Dermis microvascular lymphatic vessel endothelial cell (primary cell): ENCODE results near the gene AOAH. TPM values are rescaled to one million over a fixed set of nuclear protein-coding genes. Genes with fewer than 3 reads are reported as not detected.
"Not testable (repeated sequence)": the region's sequence is repeated elsewhere in the genome, so short reads cannot be mapped to it uniquely, and the experiment has no call there.

Experiments
- DNase-seq, 2 donors: peaks; one replicate each; pipeline versions ENCODE4 v3.0.0 to v3.0.0-alpha.2; 2010; ENCODE audit warnings: low read depth in 2 of 2
- total RNA-seq: library from RNA; depleted of rRNA; stranded (reverse); fragments of >200 nt; gene quantifications from 2 replicates; pipeline ENCODE4 v1.2.1, GENCODE V29; 2014

The AOAH gene
- total RNA-seq, 1 donor from 2014 or later = 0.13 TPM

DNA sequence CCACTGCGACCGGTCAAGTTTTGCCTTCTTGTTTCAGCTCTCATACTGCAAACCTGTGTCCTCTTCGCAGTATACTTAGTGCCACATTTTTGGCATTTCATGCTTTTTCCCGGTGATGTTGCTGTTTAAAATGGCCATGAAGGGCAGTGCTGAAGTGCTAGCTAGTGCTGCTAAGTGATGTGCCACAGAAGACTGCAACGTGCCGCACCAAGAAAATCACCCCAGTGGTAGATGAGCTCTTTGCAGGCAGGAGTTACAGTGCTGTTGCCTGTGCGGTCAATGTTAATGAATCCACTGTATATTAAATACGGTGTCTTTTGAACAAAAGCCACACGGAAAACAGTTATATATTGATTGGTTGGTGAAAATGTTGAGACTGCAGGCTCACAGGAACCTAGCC, 214.3 kb downstream of the AOAH start:
- no peak for DNase-seq

DNA sequence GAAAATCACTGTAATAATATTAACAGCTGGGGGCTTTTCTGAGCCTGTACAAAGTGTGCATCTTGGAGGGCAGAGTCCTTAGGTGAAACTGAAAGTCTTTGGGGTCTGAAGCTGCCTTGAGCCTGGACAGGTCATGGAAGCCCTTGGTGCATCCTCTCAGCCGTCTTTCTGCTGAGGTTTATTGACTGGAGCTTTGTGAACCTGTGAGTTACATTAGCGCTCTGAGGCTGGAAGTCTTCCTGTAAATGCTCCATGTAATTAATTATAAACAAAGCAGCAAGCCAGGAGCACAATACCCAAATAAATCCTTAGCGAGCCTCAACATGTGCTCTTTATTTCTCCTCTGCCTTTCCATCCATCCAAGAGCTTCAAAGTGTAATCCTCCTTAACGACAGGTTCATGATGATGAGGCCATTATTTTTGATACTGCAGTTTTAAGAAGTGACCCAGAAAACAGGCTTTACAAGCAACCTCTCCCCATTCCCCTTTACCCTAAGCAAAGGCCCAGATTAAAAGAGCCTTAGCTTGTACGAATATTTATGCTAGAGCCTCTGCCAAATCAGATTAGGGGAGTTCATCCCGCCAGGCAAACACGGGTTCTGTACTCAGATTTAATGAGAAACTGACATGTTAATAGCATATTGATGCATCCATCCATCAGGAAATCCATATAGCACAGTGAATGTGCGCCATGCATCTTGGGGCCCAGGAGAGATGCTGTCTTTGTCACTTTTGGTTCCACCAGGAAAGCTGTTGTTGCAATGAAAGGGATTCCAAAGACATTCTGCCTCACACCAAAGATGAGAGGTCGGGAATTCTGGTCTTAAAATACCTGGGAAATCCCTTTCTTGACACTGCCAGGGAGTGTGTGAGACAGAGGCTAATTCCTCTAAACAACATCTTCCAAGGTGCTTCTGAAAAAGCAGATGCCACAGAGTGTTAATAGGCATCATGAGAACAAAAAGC, 216.5 kb downstream of the AOAH start:
- no peak for DNase-seq

DNA sequence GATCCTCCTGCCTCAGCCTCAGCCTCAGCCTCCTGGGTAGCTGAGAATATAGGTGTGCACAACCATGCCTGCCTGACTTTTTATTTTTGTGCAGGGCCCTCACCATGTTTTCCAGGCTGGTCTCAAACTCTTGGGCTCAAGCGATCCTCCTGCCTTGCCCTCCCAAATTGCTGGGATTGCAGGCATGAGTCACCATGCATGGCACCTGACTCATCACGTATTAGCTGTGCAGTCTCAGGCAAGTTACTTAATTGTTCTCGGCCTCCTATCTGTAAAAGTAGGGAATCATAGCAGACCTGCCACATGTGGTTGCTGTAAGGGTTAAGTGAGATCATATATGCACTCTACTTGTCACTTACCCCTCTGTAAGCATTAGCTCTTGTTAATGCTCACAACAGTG, 217.5 kb downstream of the AOAH start:
- DNase-seq = no peak

DNA sequence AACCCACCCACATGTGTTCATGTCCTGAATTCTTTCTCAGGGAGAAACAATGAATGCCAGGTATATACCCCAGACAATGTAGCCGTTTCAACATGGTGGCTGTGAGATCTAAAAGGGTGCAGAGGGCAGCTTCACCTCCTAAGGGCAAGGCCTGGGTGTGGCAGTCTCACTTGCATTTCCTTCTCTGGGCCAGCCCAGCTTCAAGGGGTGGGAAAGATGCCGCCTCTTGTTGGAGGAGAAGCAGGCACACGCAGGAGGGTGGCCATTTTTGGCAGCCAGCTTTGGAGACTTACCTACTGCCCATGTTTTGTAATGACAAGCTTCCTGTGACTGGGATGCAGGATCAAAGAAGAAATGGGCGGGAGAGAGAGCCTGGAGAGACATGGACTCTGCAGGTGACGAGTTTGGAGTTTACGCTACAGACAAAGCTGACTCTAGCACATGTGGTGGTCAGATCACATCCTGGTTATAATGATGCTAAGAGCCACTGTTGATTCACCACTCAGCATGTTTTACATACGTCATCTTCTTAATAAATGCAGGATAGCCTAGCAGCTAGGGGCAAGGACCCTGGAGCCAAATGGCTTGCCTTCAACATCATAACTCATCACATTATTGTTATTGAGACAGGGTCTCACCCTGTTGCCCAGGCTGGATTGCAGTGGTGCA, 218.0 kb downstream of the AOAH start:
- no peak for DNase-seq

DNA sequence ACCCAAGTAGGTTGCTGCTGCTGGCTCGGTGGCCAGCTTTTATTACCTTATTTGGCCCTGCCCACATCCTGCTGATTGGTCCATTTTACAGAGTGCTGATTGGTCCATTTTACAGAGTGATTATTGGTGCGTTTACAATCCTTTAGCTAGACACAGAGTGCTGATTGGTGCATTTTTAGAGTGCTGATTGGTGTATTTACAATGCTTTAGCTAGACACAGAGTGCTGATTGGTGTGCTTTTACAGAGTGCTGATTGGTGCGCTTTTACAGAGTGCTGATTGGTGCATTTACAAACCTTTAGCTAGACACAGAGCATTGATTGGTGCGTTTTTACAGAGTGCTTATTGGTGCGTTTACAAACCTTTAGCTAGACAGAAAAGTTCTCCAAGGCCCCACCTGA, 219.7 kb downstream of the AOAH start:
- not testable (repeated sequence) for DNase-seq

DNA sequence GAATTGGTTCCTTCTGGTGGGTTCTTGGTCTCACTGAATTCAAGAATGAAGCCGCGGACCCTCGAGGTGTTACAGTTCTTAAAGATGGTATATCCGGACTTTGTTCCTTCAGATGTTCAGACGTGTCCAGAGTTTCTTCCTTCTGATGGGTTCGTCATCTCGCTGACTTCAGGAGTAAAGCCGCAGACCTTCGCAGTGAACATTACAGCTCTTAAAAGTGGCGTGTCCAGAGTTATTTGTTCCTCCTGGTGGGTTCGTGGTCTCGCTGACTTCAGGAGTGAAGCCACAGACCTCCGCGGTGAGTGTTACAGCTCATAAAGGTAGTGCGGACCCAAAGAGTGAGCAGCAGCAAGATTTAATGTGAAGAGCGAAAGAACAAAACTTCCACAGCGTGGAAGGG, 220.1 kb downstream of the AOAH start:
- not testable (repeated sequence) for DNase-seq

DNA sequence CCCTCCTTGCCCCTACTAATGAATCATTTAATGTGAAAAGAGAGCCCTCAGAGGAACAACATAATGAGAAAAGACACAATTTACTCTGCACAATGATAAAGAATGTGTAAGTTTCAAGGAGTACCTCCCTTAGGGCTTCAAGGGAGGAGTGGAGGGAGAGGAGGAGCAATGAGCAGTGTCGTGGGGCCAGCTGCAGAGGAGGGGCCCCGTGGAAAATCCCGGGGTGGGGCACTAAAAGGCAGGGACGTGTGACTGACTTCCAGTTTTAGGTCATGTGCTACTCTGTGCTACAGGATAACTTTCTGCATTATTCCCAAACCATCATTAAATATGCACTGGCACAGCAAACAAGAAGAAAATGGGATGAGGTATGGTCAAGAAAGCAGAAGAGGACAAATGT, 226.5 kb downstream of the AOAH start:
- DNase-seq = no peak

DNA sequence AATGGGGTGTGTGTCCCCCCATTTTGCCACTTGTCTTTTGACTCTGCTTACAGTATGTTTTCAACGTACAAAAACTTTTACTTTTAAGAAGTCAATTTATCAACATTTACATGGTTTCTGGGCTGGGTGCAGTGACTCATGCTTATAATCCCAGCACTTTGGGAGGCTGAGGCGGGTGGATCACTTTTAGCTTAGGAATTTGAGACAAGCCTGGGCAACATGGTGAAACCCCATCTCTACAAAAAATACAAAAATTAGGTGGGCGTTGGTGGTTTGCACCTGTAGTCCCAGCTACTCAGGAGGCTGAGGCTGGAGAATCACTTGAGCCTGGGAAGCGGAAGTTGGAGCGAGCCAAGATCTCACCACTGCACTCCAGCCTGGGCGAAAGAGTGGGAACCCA, 227.1 kb downstream of the AOAH start:
- not testable (repeated sequence) for DNase-seq

DNA sequence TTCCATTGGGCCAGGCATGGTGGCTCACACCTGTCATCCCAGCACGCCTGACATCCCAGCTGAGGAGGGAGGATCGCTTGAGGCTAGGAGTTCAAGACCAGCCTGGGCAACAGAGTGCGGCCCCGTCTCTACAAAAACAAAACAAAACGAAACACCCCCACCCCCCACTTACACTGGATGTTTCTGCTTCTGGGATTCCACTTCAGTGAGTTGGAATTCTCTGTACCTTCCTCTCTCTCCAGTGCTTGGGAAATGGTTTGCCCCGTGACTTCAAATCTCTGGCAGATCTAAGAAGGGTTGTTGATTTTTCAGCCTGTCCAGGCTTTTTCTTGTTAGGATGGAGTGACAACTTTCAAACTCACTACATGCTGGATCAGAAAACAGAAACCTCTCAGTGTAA, 227.7 kb downstream of the AOAH start:
- DNase-seq = no peak

DNA sequence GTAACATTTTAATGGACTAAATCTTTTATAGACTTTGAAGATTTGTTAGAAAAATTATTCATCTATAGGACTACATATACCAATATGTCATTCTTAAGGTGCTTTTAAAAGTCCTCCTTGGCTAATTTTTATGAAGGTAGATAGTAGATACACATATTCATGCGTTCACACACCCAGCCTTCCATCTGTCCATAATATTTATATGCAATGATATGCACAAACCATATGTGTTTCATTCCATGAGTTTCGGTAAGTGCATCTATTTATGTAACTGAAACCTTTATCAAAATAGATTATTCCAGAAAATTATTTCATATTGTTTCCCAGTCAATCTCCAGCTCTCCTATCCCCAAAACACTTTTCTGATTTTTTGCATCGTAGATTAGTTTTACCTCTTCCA, 233.0 kb downstream of the AOAH start:
- no peak for DNase-seq

DNA sequence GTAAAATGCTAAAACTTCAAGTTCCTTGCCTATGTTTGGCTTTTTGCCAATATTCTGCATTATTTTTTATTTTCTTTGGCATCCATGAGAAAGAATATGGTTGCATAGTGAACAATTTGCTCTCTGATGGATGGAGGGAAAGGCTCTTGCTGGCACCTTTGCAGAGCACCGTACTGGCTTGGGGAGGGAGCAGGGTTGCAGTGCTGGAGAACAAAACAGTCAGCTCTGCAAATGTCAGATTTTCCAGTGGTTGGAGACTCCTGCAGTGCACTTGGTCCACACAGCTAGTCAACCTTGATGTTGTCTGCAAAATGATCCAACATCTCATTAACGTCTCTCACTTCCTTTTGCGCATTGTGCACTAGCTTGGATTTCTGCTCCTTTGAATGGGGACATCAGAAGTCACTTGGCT, 233.9 kb downstream of the AOAH start:
- DNase-seq = peak in 1 of 2 donors; percentile 17

DNA sequence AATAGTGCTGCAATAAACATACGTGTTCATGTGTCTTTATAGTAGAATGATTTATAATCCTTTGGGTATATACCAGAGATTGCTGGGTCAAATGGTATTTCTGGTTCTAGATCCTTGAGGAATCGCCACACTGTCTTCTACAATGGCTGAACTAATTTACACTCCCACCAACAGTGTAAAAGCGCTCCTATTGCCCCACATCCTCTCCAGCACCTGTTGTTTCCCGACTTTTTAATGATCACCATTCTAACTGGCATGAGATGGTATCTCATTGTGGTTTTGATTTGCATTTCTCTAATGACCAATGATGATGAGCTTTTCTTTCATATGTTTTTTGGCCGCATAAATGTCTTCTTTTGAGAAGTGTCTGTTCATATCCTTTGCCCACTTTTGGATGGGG, 235.6 kb downstream of the AOAH start:
- DNase-seq = not testable (repeated sequence)

DNA sequence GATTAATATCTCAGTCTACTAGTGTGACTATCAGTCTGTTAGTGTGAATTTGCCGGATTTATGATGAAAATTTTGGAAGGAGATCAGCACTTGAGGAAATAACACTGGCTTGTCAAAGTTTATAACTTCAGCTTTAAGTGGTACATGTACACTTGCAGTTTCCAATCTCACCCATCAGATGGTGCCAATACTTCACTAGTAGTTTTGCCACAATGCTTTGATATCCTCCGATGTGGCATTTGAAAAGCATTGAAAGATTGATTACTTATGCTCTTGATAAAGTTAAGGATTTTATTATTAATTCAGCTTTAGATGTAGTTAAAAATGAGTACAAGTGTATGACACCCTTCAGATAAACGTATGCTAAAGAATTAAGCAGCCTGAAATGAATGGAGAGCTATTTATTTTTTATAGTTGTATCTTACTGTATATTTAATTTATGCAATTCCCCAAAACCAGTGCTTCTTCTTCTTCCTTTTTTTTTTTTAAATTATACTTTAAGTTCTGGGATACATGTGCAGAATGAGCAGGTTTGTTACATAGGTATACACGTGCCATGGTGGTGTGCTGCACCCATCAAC, 236.4 kb downstream of the AOAH start:
- peak; percentile 64 to 71 for DNase-seq

DNA sequence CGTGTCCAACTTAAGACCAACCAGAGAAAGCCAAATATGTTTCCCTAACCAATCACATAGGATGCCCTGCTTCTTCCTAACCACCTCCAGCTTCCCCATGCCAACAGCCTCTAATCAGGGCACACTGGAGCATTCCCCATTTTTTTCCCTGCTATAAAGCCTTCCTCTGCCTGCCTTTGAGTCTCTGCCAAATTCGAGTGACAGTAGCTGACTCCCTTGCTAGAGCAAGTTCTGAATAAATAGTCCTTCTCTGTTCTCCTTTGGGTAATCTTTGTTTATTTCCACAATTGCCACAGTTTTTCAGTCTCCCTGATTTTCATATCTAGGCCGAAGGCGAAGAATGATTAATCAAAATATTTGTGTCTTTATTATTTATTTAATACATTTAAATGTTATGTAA, 238.0 kb downstream of the AOAH start:
- DNase-seq = no peak

DNA sequence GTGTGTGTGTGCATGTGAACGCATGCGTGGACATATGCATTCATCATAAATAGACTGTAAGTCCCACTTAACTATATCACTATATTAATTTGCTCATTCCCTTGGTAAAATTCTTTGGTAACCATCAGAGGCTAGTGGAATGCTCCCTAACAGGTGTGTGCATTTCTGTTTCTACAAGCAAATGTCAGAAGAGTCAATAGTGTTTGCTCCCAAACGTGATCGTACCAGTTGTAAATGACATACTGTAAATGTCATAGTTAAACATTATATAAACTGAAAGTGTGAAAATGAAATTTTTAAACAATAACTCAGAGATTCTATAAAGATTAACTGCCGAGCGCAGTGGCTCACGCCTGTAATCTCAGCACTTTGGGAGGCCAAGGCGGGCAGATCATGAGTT, 240.0 kb downstream of the AOAH start:
- DNase-seq = no peak

DNA sequence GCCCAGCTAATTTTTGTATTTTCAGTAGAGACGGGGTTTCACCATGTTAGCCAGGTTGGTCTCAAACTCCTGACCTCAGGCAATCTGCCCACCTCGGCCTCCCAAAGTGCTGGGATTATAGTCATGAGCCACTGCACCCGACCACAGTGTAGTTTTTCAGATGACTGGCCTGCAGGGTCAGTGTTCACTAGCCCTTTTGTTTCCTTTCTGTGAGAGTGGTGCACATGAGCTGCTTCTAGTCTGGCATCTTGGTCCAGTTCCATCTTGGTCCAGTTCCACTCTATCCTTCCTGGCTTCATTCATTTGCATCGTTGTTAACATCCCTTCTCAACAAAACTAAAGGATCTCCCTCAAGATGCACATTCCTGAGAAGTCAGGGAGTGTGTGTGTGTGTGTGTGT, 240.4 kb downstream of the AOAH start:
- not testable (repeated sequence) for DNase-seq

DNA sequence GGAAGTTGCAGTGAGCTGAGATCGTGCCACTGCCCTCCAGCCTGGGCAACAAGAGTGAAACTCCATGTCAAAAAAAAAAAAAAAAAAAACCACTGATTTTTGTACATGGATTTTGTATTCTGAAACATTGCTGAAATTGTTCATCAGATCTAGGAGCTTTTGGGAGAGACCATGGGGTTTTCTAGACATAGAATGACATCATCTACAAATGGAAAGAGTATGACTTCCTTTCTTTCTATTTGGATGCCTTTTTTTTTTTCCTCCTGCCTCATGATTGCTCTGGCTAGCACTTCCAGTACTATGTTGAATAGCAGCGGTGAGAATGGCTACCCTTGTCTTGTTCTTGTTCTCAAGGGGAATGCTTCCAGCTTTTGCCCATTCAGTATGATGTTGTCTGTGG, 245.5 kb downstream of the AOAH start:
- no peak for DNase-seq

DNA sequence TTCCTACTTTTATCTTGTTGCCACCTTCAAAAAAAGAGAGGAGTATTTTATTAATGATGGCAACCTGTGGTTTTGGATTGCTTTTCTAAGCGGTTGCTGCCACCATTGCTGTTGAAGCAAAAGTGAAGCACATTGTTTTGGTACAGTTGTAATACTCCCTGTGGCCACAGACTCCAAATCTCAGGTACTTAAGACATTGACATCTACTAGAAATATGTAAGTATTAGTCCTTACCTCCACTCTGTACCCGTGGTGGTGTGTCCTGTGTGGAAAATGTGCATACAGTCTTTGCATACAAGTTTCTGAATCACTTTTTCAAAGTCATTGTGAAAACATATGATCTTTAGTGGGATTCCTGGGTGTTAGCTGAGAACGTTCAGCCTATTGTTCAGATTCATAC, 248.9 kb downstream of the AOAH start:
- DNase-seq = no peak

DNA sequence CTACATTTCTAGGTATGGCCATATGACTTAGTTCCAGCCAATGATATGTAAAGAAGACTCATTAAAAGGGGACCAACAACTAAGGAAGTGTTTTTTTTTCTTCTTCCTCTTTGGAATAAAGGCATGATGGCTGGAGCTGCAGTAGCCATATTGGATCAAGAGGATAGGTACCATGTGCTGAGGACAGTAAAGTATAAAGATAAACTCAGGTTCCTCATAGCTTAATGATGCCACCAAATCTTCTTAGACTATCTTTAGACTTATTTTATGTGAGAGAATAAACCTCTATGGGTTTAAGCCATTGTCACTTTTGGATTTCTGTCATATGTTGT, 249.3 kb downstream of the AOAH start:
- no peak for DNase-seq

DNA sequence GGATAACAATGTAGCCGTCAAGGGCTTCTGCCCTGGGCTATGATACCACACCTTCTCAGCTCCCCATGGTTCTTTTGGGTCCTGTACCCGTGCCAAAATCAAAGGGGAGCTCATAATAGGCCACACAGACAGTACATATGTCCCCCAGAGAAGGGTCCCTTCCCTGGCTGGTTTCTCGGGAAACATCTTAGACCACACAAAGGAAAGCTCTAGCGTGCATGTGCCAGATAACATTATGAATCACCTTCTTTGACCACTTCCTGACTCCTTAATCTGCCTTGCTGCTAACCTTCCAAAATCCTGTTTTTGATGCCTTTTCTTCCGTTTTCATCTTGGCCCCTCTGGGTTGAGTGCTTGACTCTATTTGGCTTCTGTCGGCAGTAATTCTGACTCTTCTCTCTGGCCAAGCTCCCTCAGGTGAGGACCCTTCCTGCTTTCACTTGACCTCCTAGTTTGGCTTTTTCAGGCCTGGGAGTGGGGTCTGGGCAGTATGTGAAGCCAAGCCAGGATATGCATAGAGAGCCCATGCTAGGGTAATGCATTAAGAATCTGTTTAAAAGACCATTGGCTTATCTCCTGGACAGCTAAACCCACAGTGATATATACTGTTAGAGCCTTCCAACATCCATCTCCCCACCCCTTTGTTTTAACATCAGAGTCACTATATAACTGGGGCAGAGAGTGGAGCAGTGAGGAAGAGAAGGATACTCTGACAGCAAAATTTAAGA, 249.8 kb downstream of the AOAH start:
- DNase-seq = peak in 1 of 2 donors; percentile 73

DNA sequence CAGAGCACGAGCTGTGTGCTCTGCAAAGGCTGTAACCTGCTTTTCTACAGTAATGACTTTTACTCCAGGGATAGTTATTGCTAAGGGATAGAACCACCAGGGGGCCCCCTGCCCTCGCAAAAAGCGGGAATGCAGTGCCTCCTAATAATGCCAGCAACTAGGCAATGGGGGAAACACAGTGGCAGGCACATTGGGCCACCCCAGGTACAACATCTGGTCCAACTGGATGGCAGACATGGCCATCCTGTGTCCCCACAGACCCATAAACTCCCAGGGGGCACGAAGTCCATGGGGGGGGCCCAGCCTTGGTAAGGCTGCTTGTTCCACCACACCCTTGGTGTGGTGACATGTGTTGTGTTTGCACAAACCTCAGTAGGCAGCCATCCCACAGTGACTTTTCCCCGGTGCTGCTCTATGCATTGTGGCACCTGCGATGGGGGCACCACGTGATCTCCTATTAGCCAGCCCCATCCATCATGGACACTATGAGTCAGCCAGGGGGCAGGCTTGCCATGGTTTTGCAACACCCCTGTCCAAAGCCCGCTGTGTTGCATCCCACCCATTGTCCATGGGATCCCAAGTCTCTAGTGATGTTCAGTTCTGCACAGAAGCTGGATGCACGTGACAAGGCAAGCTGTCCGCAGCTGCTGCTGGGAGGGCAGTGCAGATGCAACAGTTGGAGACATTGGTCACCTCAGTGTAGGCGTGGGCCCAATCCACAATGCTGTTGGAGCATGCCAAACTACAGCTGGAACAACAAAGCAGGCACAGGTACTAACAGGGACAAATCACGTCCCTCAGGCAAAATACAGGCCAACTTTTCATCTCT, 250.6 kb downstream of the AOAH start:
- DNase-seq = peak in 1 of 2 donors; percentile 41
